A549 (cell line): ENCODE results near the gene STAB2. TPM values are rescaled to one million over a fixed set of nuclear protein-coding genes. Genes with fewer than 3 reads are reported as not detected.

ENCODE experiments used
- ATAC-seq, 2 experiments: fragments of 200-7000 bp in 1 of 2; fragments of >200 bp in 1 of 2; cut with Nextera tagmentation in 1 of 2; cut with Tn5 transposase in 1 of 2; 3 replicates each; pipeline versions ENCODE4 v1.8.0 to v1.9.1; 2018 to 2020; ENCODE audit warnings: mild to moderate bottlenecking in 1 of 2, moderate library complexity in 1 of 2
- CTCF ChIA-PET: fragments of 300-600 bp; sonication (Branson Sonifier 250); formaldehyde crosslinking; extraction: SDS; loops from one replicate; lab custom pipeline; 2021; ENCODE audit warnings: antibody characterized with exemption, inconsistent platforms; lab: Yijun Ruan, JAX
- POLR2A ChIA-PET: fragments of 350-600 bp; formaldehyde crosslinking; extraction: SDS; loops from one replicate; lab custom pipeline; 2021; ENCODE audit warnings: antibody characterized with exemption, inconsistent platforms; lab: Yijun Ruan, JAX
- DNase-seq, 2 experiments: peaks; one replicate each; pipeline versions ENCODE4 v3.0.0 to v3.0.0-alpha.2; 2011 to 2016; ENCODE audit warnings: low read depth in 1 of 2, low spot score in 1 of 2
- FAIRE-seq: peaks from 2 replicates; lab custom pipeline; 2011; peaks lifted over from hg19 to GRCh38; lab: Jason Lieb, UNC
- H3K27ac ChIP-seq, 2 experiments: fragments of >200 bp; sonication (Bioruptor Twin); formaldehyde crosslinking; 3 replicates each; pipeline ENCODE4 v1.5.1; 2016 to 2017
- H3K4me1 ChIP-seq: fragments of >200 bp; sonication (Bioruptor Twin); formaldehyde crosslinking; 3 replicates; pipeline ENCODE4 v1.6.1; 2016
- H3K4me2 ChIP-seq: fragments of >200 bp; sonication (Bioruptor Twin); formaldehyde crosslinking; 3 replicates; pipeline ENCODE4 v1.6.1; 2016
- H3K4me3 ChIP-seq: fragments of >200 bp; sonication (Bioruptor Twin); formaldehyde crosslinking; 3 replicates; pipeline ENCODE4 v1.5.1; 2016
- H3K9me3 ChIP-seq: fragments of >200 bp; sonication (Bioruptor Twin); formaldehyde crosslinking; 3 replicates; pipeline ENCODE4 v1.6.1; 2016
- BHLHE40 ChIP-seq: IDR thresholded peaks from 2 replicates; pipeline ENCODE4 v1.6.1; 2012; ENCODE audit warnings: low read depth, low read length, inconsistent platforms
- CHD2 ChIP-seq: fragments of 150-350 bp; IDR thresholded peaks from 2 replicates; pipeline ENCODE4 v1.6.1; 2014; ENCODE audit warnings: low read length; ENCODE audit not compliant: partially characterized antibody
- CHD4 ChIP-seq: fragments of 200-600 bp; sonication (generic); IDR thresholded peaks from 2 replicates; pipeline ENCODE4 v1.6.1; 2016; ENCODE audit warnings: antibody characterized with exemption, mild to moderate bottlenecking, borderline replicate concordance
- FOSB ChIP-seq: fragments of 250-450 bp; sonication (Bioruptor Pico); IDR thresholded peaks from 2 replicates; pipeline ENCODE4 v1.5.0; 2020; ENCODE audit warnings: mild to moderate bottlenecking, moderate library complexity
- FOSL2 ChIP-seq, 2 experiments: fragments of 450-650 bp in 1 of 2; fragments of >200 bp in 1 of 2; sonication (Bioruptor Twin) in 1 of 2; formaldehyde crosslinking; IDR thresholded peaks; 2 replicates each; pipeline versions ENCODE4 v1.5.0 to v1.6.1; 2016 to 2020; ENCODE audit warnings: mild to moderate bottlenecking in 1 of 2, moderate library complexity in 1 of 2
- FOXS1 ChIP-seq: fragments of 250-450 bp; sonication (Bioruptor Pico); IDR thresholded peaks from 2 replicates; pipeline ENCODE4 v1.5.0; 2020; ENCODE audit warnings: mild to moderate bottlenecking, moderate library complexity
- HEYL ChIP-seq: fragments of 250-450 bp; sonication (Bioruptor Pico); IDR thresholded peaks from 2 replicates; pipeline ENCODE4 v1.8.0; 2021; ENCODE audit warnings: mild to moderate bottlenecking, moderate library complexity
- HOXA7 ChIP-seq: fragments of 250-450 bp; sonication (Bioruptor Pico); IDR thresholded peaks from 2 replicates; pipeline ENCODE4 v1.5.0; 2020; ENCODE audit warnings: mild to moderate bottlenecking, moderate library complexity
- KDM1A ChIP-seq: fragments of 200-600 bp; sonication (generic); IDR thresholded peaks from 2 replicates; pipeline ENCODE4 v1.6.1; 2016; ENCODE audit warnings: low read depth, mild to moderate bottlenecking
- MAFK ChIP-seq: fragments of 450-650 bp; IDR thresholded peaks from 2 replicates; pipeline ENCODE4 v1.6.1; 2014; ENCODE audit not compliant: partially characterized antibody
- MYC ChIP-seq: IDR thresholded peaks from 2 replicates; pipeline ENCODE4 v1.6.1; 2012; ENCODE audit warnings: mild to moderate bottlenecking, inconsistent platforms, low read length, improper control_type of control experiment, borderline replicate concordance
- RAD21 ChIP-seq, 2 experiments: fragments of >200 bp in 1 of 2; sonication (Bioruptor Twin) in 1 of 2; formaldehyde crosslinking in 1 of 2; IDR thresholded peaks in 1 of 2; conservative IDR thresholded peaks in 1 of 2; 2 replicates in 1 of 2; 3 replicates in 1 of 2; pipeline ENCODE4 v1.6.1; 2012 to 2018; ENCODE audit warnings: inconsistent platforms in 1 of 2
- SREBF2 ChIP-seq: fragments of 450-650 bp; IDR thresholded peaks from 2 replicates; pipeline ENCODE4 v1.6.1; 2014; ENCODE audit warnings: mild to moderate bottlenecking, moderate library complexity
- TP53 ChIP-seq: fragments of 250-450 bp; sonication (Bioruptor Pico); IDR thresholded peaks from 2 replicates; pipeline ENCODE4 v1.5.0; 2021; ENCODE audit warnings: mild to moderate bottlenecking, moderate library complexity
- ZC3H11A ChIP-seq: fragments of 450-650 bp; IDR thresholded peaks from 2 replicates; pipeline ENCODE4 v1.6.1; 2014; ENCODE audit warnings: antibody characterized with exemption, mild to moderate bottlenecking
- WGBS: methylation state at CpG from one replicate; pipeline ENCODE4 v1.1.6; 2017; ENCODE audit errors: missing lambda C conversion rate; 5-methylcytosine and 5-hydroxymethylcytosine counted together
- polyA plus RNA-seq, 4 experiments: library from polyadenylated mRNA; depleted of rRNA in 3 of 4; stranded (reverse); fragments of >200 nt; fragmentation: RNase III in 1 of 4; extraction: RNeasy Plus Mini Kit Qiagen cat#74134 plus additional on column Dnase treatment in 1 of 4; gene quantifications; 2 replicates in 3 of 4; 3 replicates in 1 of 4; pipeline ENCODE4 v1.2.3, GENCODE V29; 2011 to 2017
- TF ChIP-seq, protein P1 (sequence below): fragments of 250-450 bp; sonication (Bioruptor Pico); IDR thresholded peaks from 2 replicates; pipeline ENCODE4 v1.5.0; 2020; ENCODE audit warnings: low read depth, mild to moderate bottlenecking, moderate library complexity
- TF ChIP-seq, protein P2 (sequence below): fragments of >200 bp; sonication (Bioruptor Twin); formaldehyde crosslinking; IDR thresholded peaks from 3 replicates; pipeline ENCODE4 v1.6.1; 2016
- TF ChIP-seq, protein P3 (sequence below): IDR thresholded peaks from 2 replicates; pipeline ENCODE4 v1.6.1; 2012
- TF ChIP-seq, protein P4 (sequence below): fragments of 450-650 bp; IDR thresholded peaks from 2 replicates; pipeline ENCODE4 v1.6.1; 2014; ENCODE audit warnings: antibody characterized with exemption
- TF ChIP-seq, protein P5 (sequence below): fragments of 200-600 bp; sonication (generic); IDR thresholded peaks from 2 replicates; pipeline ENCODE4 v1.6.1; 2016; ENCODE audit warnings: antibody characterized with exemption, mild to moderate bottlenecking, moderate library complexity
- TF ChIP-seq, protein P6 (sequence below): fragments of >200 bp; sonication (Bioruptor Twin); formaldehyde crosslinking; IDR thresholded peaks from 2 replicates; pipeline ENCODE4 v1.6.1; 2016

Gene STAB2
- polyA plus RNA-seq, 2 of the 4 experiments (the other 2 are of a cell fraction) = not detected

DNA sequence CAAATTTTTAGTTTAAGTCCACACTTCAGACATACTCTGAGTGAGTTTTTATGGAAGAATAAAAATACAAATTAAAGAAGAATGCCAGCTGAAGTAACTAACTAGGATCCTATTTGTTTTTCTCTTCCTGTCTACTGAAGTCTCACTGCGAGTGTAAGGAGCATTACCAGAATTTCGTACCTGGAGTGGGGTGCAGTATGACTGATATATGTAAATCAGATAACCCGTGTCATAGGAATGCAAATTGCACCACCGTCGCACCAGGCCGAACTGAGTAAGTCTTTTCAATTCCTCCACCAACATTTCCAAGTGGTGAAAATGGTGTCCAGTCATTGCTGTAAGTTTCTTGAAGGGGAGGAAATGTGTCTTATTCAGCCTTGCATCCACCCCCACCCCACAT, 52.9 kb downstream of the STAB2 start:
- Histone ChIP-seq H3K4me1 (no peaks in the 10 kb centered on the region), H3K4me2 (no peak overlapping the region), H3K27ac (no peak overlapping the region), H3K9me3 (peaks cover 4% of the 10 kb centered on the region; the same call in 2 of the 3 replicates), H3K4me3 (no peak overlapping the region)
- CTCF ChIA-PET = interaction anchor here (1.0 kb wide), 1 partner anchor 18 kb away, joined by 4 read pairs; no protein-coding TSS in a partner anchor
- no peak for FAIRE-seq
- ATAC-seq = no peak
- TF ChIP-seq, protein P1, sequence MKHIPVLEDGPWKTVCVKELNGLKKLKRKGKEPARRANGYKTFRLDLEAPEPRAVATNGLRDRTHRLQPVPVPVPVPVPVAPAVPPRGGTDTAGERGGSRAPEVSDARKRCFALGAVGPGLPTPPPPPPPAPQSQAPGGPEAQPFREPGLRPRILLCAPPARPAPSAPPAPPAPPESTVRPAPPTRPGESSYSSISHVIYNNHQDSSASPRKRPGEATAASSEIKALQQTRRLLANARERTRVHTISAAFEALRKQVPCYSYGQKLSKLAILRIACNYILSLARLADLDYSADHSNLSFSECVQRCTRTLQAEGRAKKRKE = no peak
- DNase-seq = no peak
- POLR2A ChIA-PET = no interaction called here
- 65% methylated on average over 6 of the region's 6 CpGs for WGBS

DNA sequence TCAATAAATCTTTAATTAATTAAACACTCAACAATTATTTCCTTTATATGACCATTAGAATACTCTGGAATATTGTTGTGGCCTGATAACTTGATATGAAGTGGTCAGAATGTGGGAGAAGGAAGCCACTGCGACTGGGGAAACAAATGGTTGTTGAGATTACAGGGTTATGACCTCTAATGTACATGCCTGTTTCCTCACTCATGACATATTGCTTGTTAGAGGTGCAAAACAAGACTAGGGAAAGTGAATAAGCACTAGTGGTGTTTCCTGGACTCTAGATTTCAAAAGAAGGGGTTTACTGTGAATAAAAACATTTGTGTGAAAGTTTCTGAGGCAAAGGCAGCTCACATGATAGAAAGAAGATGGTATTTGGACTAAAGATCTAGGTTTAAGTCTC, 53.3 kb downstream of the STAB2 start:
- Histone ChIP-seq H3K9me3 (peaks cover 4% of the 10 kb centered on the region; the same call in 2 of the 3 replicates), H3K4me1 (no peaks in the 10 kb centered on the region), H3K4me2 (no peak overlapping the region), H3K27ac (no peak overlapping the region), H3K4me3 (no peak overlapping the region)
- ATAC-seq (no peak), FAIRE-seq (no peak), DNase-seq (no peak)
- ChIA-PET CTCF (interaction anchor here (1.4 to 2.7 kb wide), 2 partner anchors 14 to 35 kb away, joined by 4 to 11 read pairs; no protein-coding TSS in a partner anchor), POLR2A (no interaction called here)
- TF ChIP-seq MYC (no peak), BHLHE40 (no peak), HOXA7 (no peak), ZC3H11A (no peak), FOXS1 (CRISPR knock-in tag) (no peak), CHD4 (no peak), FOSL2 (IDR thresholded peaks at IDR 0.05) (no peak), FOSL2 (CRISPR knock-in tag; IDR thresholded peaks at IDR 0.05) (no peak), FOSB (CRISPR knock-in tag) (no peak), RAD21 (conservative IDR thresholded peaks at IDR 0.05 in 1 of 2, IDR thresholded peaks at IDR 0.05 in 1 of 2) (no peak), CHD2 (no peak), HEYL (CRISPR knock-in tag) (no peak), KDM1A (no peak), MAFK (no peak), SREBF2 (no peak), TP53 (CRISPR knock-in tag) (no peak)
- TF ChIP-seq, protein P2, sequence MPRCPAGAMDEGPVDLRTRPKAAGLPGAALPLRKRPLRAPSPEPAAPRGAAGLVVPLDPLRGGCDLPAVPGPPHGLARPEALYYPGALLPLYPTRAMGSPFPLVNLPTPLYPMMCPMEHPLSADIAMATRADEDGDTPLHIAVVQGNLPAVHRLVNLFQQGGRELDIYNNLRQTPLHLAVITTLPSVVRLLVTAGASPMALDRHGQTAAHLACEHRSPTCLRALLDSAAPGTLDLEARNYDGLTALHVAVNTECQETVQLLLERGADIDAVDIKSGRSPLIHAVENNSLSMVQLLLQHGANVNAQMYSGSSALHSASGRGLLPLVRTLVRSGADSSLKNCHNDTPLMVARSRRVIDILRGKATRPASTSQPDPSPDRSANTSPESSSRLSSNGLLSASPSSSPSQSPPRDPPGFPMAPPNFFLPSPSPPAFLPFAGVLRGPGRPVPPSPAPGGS = no peak
- TF ChIP-seq, protein P3, sequence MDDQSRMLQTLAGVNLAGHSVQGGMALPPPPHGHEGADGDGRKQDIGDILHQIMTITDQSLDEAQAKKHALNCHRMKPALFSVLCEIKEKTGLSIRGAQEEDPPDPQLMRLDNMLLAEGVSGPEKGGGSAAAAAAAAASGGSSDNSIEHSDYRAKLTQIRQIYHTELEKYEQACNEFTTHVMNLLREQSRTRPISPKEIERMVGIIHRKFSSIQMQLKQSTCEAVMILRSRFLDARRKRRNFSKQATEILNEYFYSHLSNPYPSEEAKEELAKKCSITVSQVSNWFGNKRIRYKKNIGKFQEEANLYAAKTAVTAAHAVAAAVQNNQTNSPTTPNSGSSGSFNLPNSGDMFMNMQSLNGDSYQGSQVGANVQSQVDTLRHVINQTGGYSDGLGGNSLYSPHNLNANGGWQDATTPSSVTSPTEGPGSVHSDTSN = no peak
- TF ChIP-seq, protein P4, sequence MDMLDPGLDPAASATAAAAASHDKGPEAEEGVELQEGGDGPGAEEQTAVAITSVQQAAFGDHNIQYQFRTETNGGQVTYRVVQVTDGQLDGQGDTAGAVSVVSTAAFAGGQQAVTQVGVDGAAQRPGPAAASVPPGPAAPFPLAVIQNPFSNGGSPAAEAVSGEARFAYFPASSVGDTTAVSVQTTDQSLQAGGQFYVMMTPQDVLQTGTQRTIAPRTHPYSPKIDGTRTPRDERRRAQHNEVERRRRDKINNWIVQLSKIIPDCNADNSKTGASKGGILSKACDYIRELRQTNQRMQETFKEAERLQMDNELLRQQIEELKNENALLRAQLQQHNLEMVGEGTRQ = no peak
- TF ChIP-seq, protein P5, sequence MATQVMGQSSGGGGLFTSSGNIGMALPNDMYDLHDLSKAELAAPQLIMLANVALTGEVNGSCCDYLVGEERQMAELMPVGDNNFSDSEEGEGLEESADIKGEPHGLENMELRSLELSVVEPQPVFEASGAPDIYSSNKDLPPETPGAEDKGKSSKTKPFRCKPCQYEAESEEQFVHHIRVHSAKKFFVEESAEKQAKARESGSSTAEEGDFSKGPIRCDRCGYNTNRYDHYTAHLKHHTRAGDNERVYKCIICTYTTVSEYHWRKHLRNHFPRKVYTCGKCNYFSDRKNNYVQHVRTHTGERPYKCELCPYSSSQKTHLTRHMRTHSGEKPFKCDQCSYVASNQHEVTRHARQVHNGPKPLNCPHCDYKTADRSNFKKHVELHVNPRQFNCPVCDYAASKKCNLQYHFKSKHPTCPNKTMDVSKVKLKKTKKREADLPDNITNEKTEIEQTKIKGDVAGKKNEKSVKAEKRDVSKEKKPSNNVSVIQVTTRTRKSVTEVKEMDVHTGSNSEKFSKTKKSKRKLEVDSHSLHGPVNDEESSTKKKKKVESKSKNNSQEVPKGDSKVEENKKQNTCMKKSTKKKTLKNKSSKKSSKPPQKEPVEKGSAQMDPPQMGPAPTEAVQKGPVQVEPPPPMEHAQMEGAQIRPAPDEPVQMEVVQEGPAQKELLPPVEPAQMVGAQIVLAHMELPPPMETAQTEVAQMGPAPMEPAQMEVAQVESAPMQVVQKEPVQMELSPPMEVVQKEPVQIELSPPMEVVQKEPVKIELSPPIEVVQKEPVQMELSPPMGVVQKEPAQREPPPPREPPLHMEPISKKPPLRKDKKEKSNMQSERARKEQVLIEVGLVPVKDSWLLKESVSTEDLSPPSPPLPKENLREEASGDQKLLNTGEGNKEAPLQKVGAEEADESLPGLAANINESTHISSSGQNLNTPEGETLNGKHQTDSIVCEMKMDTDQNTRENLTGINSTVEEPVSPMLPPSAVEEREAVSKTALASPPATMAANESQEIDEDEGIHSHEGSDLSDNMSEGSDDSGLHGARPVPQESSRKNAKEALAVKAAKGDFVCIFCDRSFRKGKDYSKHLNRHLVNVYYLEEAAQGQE = no peak
- TF ChIP-seq, protein P6, sequence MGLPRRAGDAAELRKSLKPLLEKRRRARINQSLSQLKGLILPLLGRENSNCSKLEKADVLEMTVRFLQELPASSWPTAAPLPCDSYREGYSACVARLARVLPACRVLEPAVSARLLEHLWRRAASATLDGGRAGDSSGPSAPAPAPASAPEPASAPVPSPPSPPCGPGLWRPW = no peak
- WGBS = 8% methylated on average over 1 of the region's 1 CpG
